Stomach (tissue), 4 donors: ENCODE results near the gene DPP10.

Experiments used
- POLR2AphosphoS5 ChIP-seq, 3 donors: sonication (generic); formaldehyde crosslinking; IDR thresholded peaks; one replicate each; pipeline ENCODE4 v1.6.1; 2016; ENCODE audit warnings: antibody characterized with exemption in 3 of 3
- TF ChIP-seq, protein P1 (sequence below), 7 experiments: fragments of 450-650 bp in 4 of 7; fragments of 200-600 bp in 3 of 7; sonication (generic) in 3 of 7; IDR thresholded peaks; one replicate each; pipeline ENCODE4 v1.5.1; 2016 to 2019; ENCODE audit warnings: antibody characterized with exemption in 7 of 7, control low read depth in 2 of 7, mild to moderate bottlenecking in 1 of 7

GRCh38 chr2:115190459-115190858 lies 748.0 kb downstream of the DPP10 start:
- TF ChIP-seq, protein P1, sequence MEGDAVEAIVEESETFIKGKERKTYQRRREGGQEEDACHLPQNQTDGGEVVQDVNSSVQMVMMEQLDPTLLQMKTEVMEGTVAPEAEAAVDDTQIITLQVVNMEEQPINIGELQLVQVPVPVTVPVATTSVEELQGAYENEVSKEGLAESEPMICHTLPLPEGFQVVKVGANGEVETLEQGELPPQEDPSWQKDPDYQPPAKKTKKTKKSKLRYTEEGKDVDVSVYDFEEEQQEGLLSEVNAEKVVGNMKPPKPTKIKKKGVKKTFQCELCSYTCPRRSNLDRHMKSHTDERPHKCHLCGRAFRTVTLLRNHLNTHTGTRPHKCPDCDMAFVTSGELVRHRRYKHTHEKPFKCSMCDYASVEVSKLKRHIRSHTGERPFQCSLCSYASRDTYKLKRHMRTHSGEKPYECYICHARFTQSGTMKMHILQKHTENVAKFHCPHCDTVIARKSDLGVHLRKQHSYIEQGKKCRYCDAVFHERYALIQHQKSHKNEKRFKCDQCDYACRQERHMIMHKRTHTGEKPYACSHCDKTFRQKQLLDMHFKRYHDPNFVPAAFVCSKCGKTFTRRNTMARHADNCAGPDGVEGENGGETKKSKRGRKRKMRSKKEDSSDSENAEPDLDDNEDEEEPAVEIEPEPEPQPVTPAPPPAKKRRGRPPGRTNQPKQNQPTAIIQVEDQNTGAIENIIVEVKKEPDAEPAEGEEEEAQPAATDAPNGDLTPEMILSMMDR (IDR thresholded peaks at IDR 0.05) = no peak
- no peak for TF ChIP-seq POLR2AphosphoS5 (IDR thresholded peaks at IDR 0.05)
